Measurements from ENCODE around the gene ANKRD18B.

DNA sequence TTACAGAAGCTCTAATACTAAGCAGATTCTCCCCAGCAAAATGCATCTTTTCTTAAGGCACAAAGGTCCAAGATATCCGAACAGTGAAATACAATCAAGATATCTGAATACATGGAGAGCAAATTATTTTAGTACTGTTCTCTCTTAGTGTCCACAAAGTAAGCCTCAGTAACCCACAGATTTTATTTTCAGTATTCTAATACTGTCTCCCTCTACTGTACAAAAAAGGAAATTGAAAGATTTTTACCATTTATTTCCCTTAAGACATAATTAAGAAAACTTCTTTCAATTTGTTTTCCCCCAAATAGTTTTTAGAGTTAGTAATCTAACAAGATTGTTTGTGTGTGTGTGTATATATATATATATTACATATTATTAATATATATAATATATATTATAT lies 25.7 kb upstream of the ANKRD18B start:
- TF ChIP-seq USF2 (IDR thresholded peaks at IDR 0.05; ENCODE audit: low read length) (no peak), TCF12 (IDR thresholded peaks at IDR 0.05; ENCODE audit: low read depth, low read length) (no peak), SIN3A (conservative IDR thresholded peaks at IDR 0.05 in 1 of 2, IDR thresholded peaks at IDR 0.05 in 1 of 2; ENCODE audit: low read depth in 1 of 2, low read length in 2 of 2) (no peak), CEBPB (IDR thresholded peaks at IDR 0.05; ENCODE audit: low read depth, low read length) (no peak)
